IMR-90 (cell line): ENCODE results near the gene TDRD7. TPM values are rescaled to one million over a fixed set of nuclear protein-coding genes. Genes with fewer than 3 reads are reported as not detected.
A peak's percentile ranks its signal among the peaks of the same experiment; 100 is the strongest.

Experiments used
- ATAC-seq: fragments of 200-7000 bp; cut with Tn5 transposase; 2 replicates; pipeline ENCODE4 v1.9.1; 2020; ENCODE audit warnings: low read depth, mild to moderate bottlenecking, moderate library complexity
- BruUV-seq: library from RNA; stranded (reverse); fragments of 400-500 nt; replicated peaks from 2 replicates; lab custom pipeline; 2021; lab: Mats Ljungman, UMichigan
- CTCF ChIA-PET: fragments of 300-600 bp; formaldehyde crosslinking; extraction: SDS; loops from one replicate; lab custom pipeline; 2021; ENCODE audit warnings: antibody characterized with exemption; lab: Yijun Ruan, JAX
- POLR2A ChIA-PET: fragments of 300-600 bp; sonication (Branson Sonifier 250); formaldehyde crosslinking; loops from one replicate; lab custom pipeline; 2022; ENCODE audit warnings: antibody characterized with exemption; ENCODE audit not compliant: unreplicated experiment; lab: Charles Lee
- DNase-seq: peaks from one replicate; pipeline ENCODE4 v3.0.0; 2013
- H2AFZ ChIP-seq: replicated peaks from 2 replicates; pipeline ENCODE3; 2013; ENCODE audit warnings: low read length, mild to moderate bottlenecking; ENCODE audit not compliant: poor library complexity
- H2AK5ac ChIP-seq: 2 replicates; pipeline ENCODE4 v1.6.1; 2013; ENCODE audit warnings: low read depth, low read length, inconsistent platforms
- H2AK9ac ChIP-seq: replicated peaks from 2 replicates; pipeline ENCODE3; 2013; ENCODE audit warnings: mild to moderate bottlenecking, low read depth, low read length, moderate library complexity; ENCODE audit not compliant: poor library complexity
- H2BK120ac ChIP-seq: 2 replicates; pipeline ENCODE4 v1.6.1; 2013; ENCODE audit warnings: low read depth, low read length, inconsistent platforms
- H2BK15ac ChIP-seq: 3 replicates; pipeline ENCODE4 v1.6.1; 2013; ENCODE audit warnings: low read depth, low read length, inconsistent platforms
- H2BK20ac ChIP-seq: 2 replicates; pipeline ENCODE4 v1.6.1; 2013; ENCODE audit warnings: low read depth, mild to moderate bottlenecking, inconsistent platforms, low read length, moderate library complexity
- H2BK5ac ChIP-seq: 2 replicates; pipeline ENCODE4 v1.6.1; 2013; ENCODE audit warnings: mild to moderate bottlenecking, low read depth, low read length, inconsistent platforms; ENCODE audit not compliant: poor library complexity, severe bottlenecking
- H3K14ac ChIP-seq: replicated peaks from 2 replicates; pipeline ENCODE4 v1.6.1; 2013; ENCODE audit warnings: low read depth, low read length, inconsistent platforms
- H3K18ac ChIP-seq: 2 replicates; pipeline ENCODE4 v1.6.1; 2013; ENCODE audit warnings: low read depth, low read length, control low read depth
- H3K23ac ChIP-seq: 2 replicates; pipeline ENCODE4 v1.6.1; 2013; ENCODE audit warnings: low read depth, low read length, inconsistent platforms
- H3K27ac ChIP-seq: 2 replicates; pipeline ENCODE4 v1.5.1; 2013; ENCODE audit warnings: mild to moderate bottlenecking, control low read depth, low read length; ENCODE audit not compliant: insufficient read depth
- H3K27me3 ChIP-seq: 2 replicates; pipeline ENCODE4 v1.6.1; 2013; ENCODE audit warnings: low read length; ENCODE audit not compliant: control insufficient read depth, insufficient read depth
- H3K36me3 ChIP-seq: 2 replicates; pipeline ENCODE4 v1.6.1; 2013; ENCODE audit warnings: low read length, mixed read lengths; ENCODE audit not compliant: control insufficient read depth, insufficient read depth
- H3K4ac ChIP-seq: 2 replicates; pipeline ENCODE4 v1.6.1; 2013; ENCODE audit warnings: low read depth, low read length, inconsistent platforms
- H3K4me1 ChIP-seq: 2 replicates; pipeline ENCODE4 v1.6.1; 2013; ENCODE audit warnings: low read length, mixed read lengths; ENCODE audit not compliant: control insufficient read depth, insufficient read depth
- H3K4me2 ChIP-seq: 2 replicates; pipeline ENCODE4 v1.6.1; 2013; ENCODE audit warnings: low read depth, mild to moderate bottlenecking, control low read depth, low read length, moderate library complexity
- H3K4me3 ChIP-seq: 2 replicates; pipeline ENCODE4 v1.5.1; 2013; ENCODE audit warnings: low read depth, mild to moderate bottlenecking, control low read depth, low read length, moderate library complexity; ENCODE audit not compliant: insufficient read depth
- H3K56ac ChIP-seq: 2 replicates; pipeline ENCODE4 v1.6.1; 2013; ENCODE audit warnings: low read length, inconsistent platforms; ENCODE audit not compliant: insufficient read depth; ENCODE audit errors: extremely low read depth
- H3K79me1 ChIP-seq, 2 experiments: 2 replicates each; pipeline ENCODE4 v1.6.1; 2013; ENCODE audit warnings: low read length in 2 of 2, inconsistent platforms in 1 of 2, low read depth in 1 of 2
- H3K9ac ChIP-seq: 2 replicates; pipeline ENCODE4 v1.6.1; 2013; ENCODE audit warnings: low read depth, low read length, control low read depth
- H3K9me1 ChIP-seq: 2 replicates; pipeline ENCODE4 v1.6.1; 2013; ENCODE audit warnings: low read length, inconsistent platforms; ENCODE audit not compliant: insufficient read depth
- H3K9me3 ChIP-seq: 2 replicates; pipeline ENCODE4 v1.6.1; 2013; ENCODE audit warnings: low read length; ENCODE audit not compliant: control insufficient read depth, insufficient read depth
- H4K20me1 ChIP-seq: 2 replicates; pipeline ENCODE4 v1.6.1; 2013; ENCODE audit warnings: low read length, inconsistent platforms; ENCODE audit not compliant: insufficient read depth
- H4K5ac ChIP-seq: 2 replicates; pipeline ENCODE4 v1.6.1; 2013; ENCODE audit warnings: mild to moderate bottlenecking, low read depth, low read length, control low read depth
- H4K8ac ChIP-seq, 2 experiments: 2 replicates each; pipeline ENCODE4 v1.6.1; 2013; ENCODE audit warnings: low read depth in 2 of 2, low read length in 2 of 2, control low read depth in 1 of 2, inconsistent platforms in 1 of 2
- H4K91ac ChIP-seq: 2 replicates; pipeline ENCODE4 v1.6.1; 2013; ENCODE audit warnings: low read depth, low read length, inconsistent platforms; ENCODE audit not compliant: insufficient read depth
- MAFK ChIP-seq: IDR thresholded peaks from 2 replicates; pipeline ENCODE4 v1.6.1; 2012; ENCODE audit warnings: low read depth, low read length, improper control_type of control experiment
- SMC3 ChIP-seq: fragments of 150-350 bp; IDR thresholded peaks from 2 replicates; pipeline ENCODE4 v1.6.1; 2016; ENCODE audit warnings: low read depth, mild to moderate bottlenecking, antibody characterized with exemption, low read length, moderate library complexity
- WGBS, 2 experiments: methylation state at CpG; one replicate each; pipeline versions ENCODE4 v1.1.5 to v1.1.7; 2013; ENCODE audit warnings: missing lambda C conversion rate in 2 of 2; ENCODE audit not compliant: insufficient read length in 1 of 2; ENCODE audit errors: extremely low coverage in 2 of 2; 5-methylcytosine and 5-hydroxymethylcytosine counted together
- dilution Hi-C: fragments of 300-500 bp; cut with HindIII; formaldehyde crosslinking; loops from one replicate; pipeline ENCODE4 v1.14.3; 2018; ENCODE audit warnings: low sequenced_read_pairs; ENCODE audit not compliant: unreplicated experiment
- in situ Hi-C: fragments of 300-500 bp; cut with MboI; formaldehyde crosslinking; loops from 3 replicates; pipeline ENCODE4 v1.14.3; 2019; ENCODE audit warnings: low sequenced_read_pairs, inconsistent platforms, mixed read lengths
- intact Hi-C: fragments of 100-400 bp; cut with micrococcal nuclease; formaldehyde crosslinking; loops from 2 replicates; pipeline ENCODE4 v1.10.0; 2022
- polyA plus RNA-seq, 3 experiments: library from polyadenylated mRNA; depleted of rRNA; stranded (reverse); fragments of >200 nt; gene quantifications; 2 replicates each; pipeline ENCODE4 v1.2.3, GENCODE V29; 2012; ENCODE audit warnings: low replicate concordance in 1 of 3
- total RNA-seq: library from RNA; depleted of rRNA; stranded (reverse); fragments of >200 nt; gene quantifications from 2 replicates; pipeline ENCODE4 v1.2.3, GENCODE V29; 2012

TDRD7 gene
- total and polyA plus RNA-seq, 2 of the 4 experiments (the other 2 are of a cell fraction) = 4.4 to 9.7 TPM

DNA sequence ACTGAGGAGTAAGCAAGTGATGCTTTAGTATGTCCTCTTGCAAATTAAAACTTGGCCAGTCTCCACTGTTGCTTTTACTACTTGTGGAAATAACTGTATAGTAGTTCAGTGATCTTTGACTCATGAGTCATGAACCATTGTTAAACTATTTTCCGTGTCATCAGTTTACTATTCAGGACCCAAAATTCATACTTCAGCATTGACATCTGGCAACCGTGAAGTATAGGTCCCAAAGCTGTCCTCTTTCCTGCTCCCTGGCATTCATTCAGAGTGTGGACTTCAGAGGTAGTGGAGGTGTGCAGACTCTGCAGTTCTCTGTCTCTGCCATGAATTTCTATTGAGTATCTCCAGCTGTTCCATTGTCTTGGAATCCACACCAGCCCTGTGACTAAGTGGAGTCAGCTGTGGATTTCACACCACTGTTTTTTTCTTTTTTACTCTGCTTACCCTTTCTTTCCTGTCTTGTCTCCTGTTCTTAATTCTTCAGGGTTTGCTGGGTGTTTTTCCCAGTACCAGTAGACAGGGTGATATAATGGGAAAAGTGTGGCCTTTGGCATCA is 7.5 kb downstream of the TDRD7 start:
- Histone ChIP-seq H3K14ac (no peak overlapping the region), H2AK5ac (no peak overlapping the region), H4K5ac (no peak overlapping the region), H3K23ac (no peak overlapping the region), H2BK15ac (no peak overlapping the region), H3K9ac (no peak overlapping the region), H3K36me3 (no peaks in the 10 kb centered on the region), H4K8ac (no peak overlapping the region), H3K4me3 (no peak overlapping the region), H3K4ac (no peak overlapping the region), H3K9me1 (peaks cover 3% of the 10 kb centered on the region; the same call in 1 of the 2 replicates), H3K18ac (no peak overlapping the region), H3K9me3 (no peaks in the 10 kb centered on the region), H3K79me1 (peaks cover 2 to 7% of the 10 kb centered on the region in 2 experiments; a peak in 3 of 4 replicates), H4K91ac (no peak overlapping the region), H3K4me2 (0 out of 2 replicates have a peak overlapping the region, but pooled peaks have one; percentile 12), H3K4me1 (peaks cover 5% of the 10 kb centered on the region), H2BK20ac (no peak overlapping the region), H2AFZ (no peak overlapping the region), H2BK5ac (no peak overlapping the region), H3K27ac (no peak overlapping the region), H2BK120ac (no peak overlapping the region), H3K27me3 (no peaks in the 10 kb centered on the region), H3K56ac (no peak overlapping the region), H4K20me1 (peaks cover 12% of the 10 kb centered on the region; the same call in 1 of the 2 replicates), H2AK9ac (no peak overlapping the region)
- in situ Hi-C loops = no loop called here
- intact Hi-C loops = no loop called here
- CTCF ChIA-PET = no interaction called here
- peak; percentile 79 for ATAC-seq
- BruUV-seq = no TSS peak
- dilution Hi-C loops = no loop called here
- POLR2A ChIA-PET = no interaction called here
- TF ChIP-seq MAFK (peak; percentile 10; the same call in 1 of the 2 replicates), SMC3 (no peak)
- WGBS, 2 experiments = no CpG with 5 or more reads among the region's 2 CpGs
- DNase-seq = peak; percentile 71
